HepG2 (cell line): Measurements from ENCODE around the gene TTLL1. TPM values are rescaled to one million over a fixed set of nuclear protein-coding genes. Genes with fewer than 3 reads are reported as not detected.

Source experiments
- CSRNP2 ChIP-seq: sonication (generic); formaldehyde crosslinking; conservative IDR thresholded peaks from 2 replicates; pipeline ENCODE4 v1.8.0; 2022; ENCODE audit warnings: low read depth, missing genetic modification reagents
- CTCF ChIP-seq: sonication (generic); formaldehyde crosslinking; IDR thresholded peaks from 2 replicates; pipeline ENCODE4 v1.5.0; 2020; ENCODE audit warnings: mild to moderate bottlenecking, missing genetic modification reagents, moderate library complexity
- FOXM1 ChIP-seq: sonication (generic); formaldehyde crosslinking; IDR thresholded peaks from 2 replicates; pipeline ENCODE4 v1.5.0; 2020; ENCODE audit warnings: missing genetic modification reagents
- GATAD1 ChIP-seq: IDR thresholded peaks from 2 replicates; pipeline ENCODE4 v1.6.1; 2016; ENCODE audit warnings: missing genetic modification reagents, missing compliant biosample characterization
- MEIS1 ChIP-seq: sonication (generic); formaldehyde crosslinking; IDR thresholded peaks from 2 replicates; pipeline ENCODE4 v1.9.0; 2021; ENCODE audit warnings: mild to moderate bottlenecking, missing genetic modification reagents, moderate library complexity, borderline replicate concordance
- PHF20 ChIP-seq: sonication (generic); formaldehyde crosslinking; IDR thresholded peaks from 2 replicates; pipeline ENCODE4 v1.5.0; 2020; ENCODE audit warnings: mild to moderate bottlenecking, missing genetic modification reagents
- PHF8 ChIP-seq: sonication (generic); formaldehyde crosslinking; IDR thresholded peaks from 2 replicates; pipeline ENCODE4 v1.5.0; 2020; ENCODE audit warnings: missing genetic modification reagents
- RELA ChIP-seq: sonication (generic); formaldehyde crosslinking; IDR thresholded peaks from 2 replicates; pipeline ENCODE4 v1.4.0; 2020; ENCODE audit warnings: missing genetic modification reagents
- REPIN1 ChIP-seq: sonication (generic); formaldehyde crosslinking; IDR thresholded peaks from 2 replicates; pipeline ENCODE4 v1.8.0; 2022; ENCODE audit warnings: missing genetic modification reagents, low read depth, mild to moderate bottlenecking, borderline replicate concordance
- RNF2 ChIP-seq: fragments of 450-650 bp; conservative IDR thresholded peaks from 2 replicates; pipeline ENCODE4 v1.6.1; 2016; ENCODE audit warnings: low read depth
- SAP130 ChIP-seq: IDR thresholded peaks from 2 replicates; pipeline ENCODE4 v1.6.1; 2016; ENCODE audit warnings: low read depth
- SCMH1 ChIP-seq: sonication (generic); formaldehyde crosslinking; IDR thresholded peaks from 2 replicates; pipeline ENCODE4 v1.9.0; 2021; ENCODE audit warnings: missing genetic modification reagents, mild to moderate bottlenecking, borderline replicate concordance
- SIN3A ChIP-seq: IDR thresholded peaks from 2 replicates; pipeline ENCODE4 v1.6.1; 2011; ENCODE audit warnings: low read depth, mild to moderate bottlenecking, control low read depth, low read length, borderline replicate concordance
- SRSF1 ChIP-seq: fragments of 200-400 bp; formaldehyde crosslinking; optimal IDR thresholded peaks from 2 replicates; pipeline ENCODE3; 2017; ENCODE audit warnings: mild to moderate bottlenecking, low read depth, low read length, moderate library complexity
- TARDBP ChIP-seq: sonication (generic); formaldehyde crosslinking; IDR thresholded peaks from 2 replicates; pipeline ENCODE4 v1.8.0; 2022; ENCODE audit warnings: mild to moderate bottlenecking, missing genetic modification reagents
- TMF1 ChIP-seq: sonication (generic); formaldehyde crosslinking; IDR thresholded peaks from 2 replicates; pipeline ENCODE4 v1.8.1; 2022; ENCODE audit warnings: low read depth, missing genetic modification reagents
- U2AF1 ChIP-seq: fragments of 200-400 bp; formaldehyde crosslinking; optimal IDR thresholded peaks from 2 replicates; pipeline ENCODE3; 2017; ENCODE audit warnings: mild to moderate bottlenecking, low read depth, low read length
- UBTF ChIP-seq: sonication (generic); formaldehyde crosslinking; IDR thresholded peaks from 2 replicates; pipeline ENCODE4 v1.4.0; 2020; ENCODE audit warnings: mild to moderate bottlenecking, missing genetic modification reagents
- YY1 ChIP-seq: IDR thresholded peaks from 2 replicates; pipeline ENCODE4 v1.6.1; 2011; ENCODE audit warnings: low read length, low read depth, moderate library complexity, mild to moderate bottlenecking; ENCODE audit not compliant: insufficient read depth, insufficient replicate concordance
- ZFYVE20 ChIP-seq: sonication (generic); formaldehyde crosslinking; IDR thresholded peaks from 2 replicates; pipeline ENCODE4 v1.8.0; 2023; ENCODE audit warnings: low read depth, mild to moderate bottlenecking, moderate library complexity, missing genetic modification reagents, borderline replicate concordance
- ZNF770 ChIP-seq: sonication (generic); formaldehyde crosslinking; IDR thresholded peaks from 2 replicates; pipeline ENCODE4 v1.5.0; 2020; ENCODE audit warnings: mild to moderate bottlenecking, missing genetic modification reagents
- ZSCAN31 ChIP-seq: sonication (generic); formaldehyde crosslinking; IDR thresholded peaks from 2 replicates; pipeline ENCODE4 v1.5.0; 2020; ENCODE audit warnings: low read depth, mild to moderate bottlenecking, missing genetic modification reagents
- polyA plus RNA-seq, 8 experiments: library from polyadenylated mRNA; depleted of rRNA in 3 of 8; stranded (reverse) in 7 of 8; unstranded in 1 of 8; fragments of >200 nt; fragmentation: Illumina TruSeq in 4 of 8; extraction: Trizol in 4 of 8; gene quantifications; 2 replicates each; pipeline versions ENCODE4 v1.2.1 to v1.2.3, GENCODE V29; 2011 to 2016; ENCODE audit warnings: low read depth in 4 of 8, missing spikeins in 1 of 8, mixed read lengths in 1 of 8; ENCODE audit not compliant: insufficient read depth in 1 of 8
- total RNA-seq, 5 experiments: library from RNA; depleted of rRNA; stranded (reverse); fragments of >200 nt; fragmentation: Illumina TruSeq; extraction: Trizol; gene quantifications; 2 replicates each; pipeline ENCODE4 v1.2.3, GENCODE V29; 2016; ENCODE audit warnings: low read depth in 1 of 5

The TTLL1 gene
- total and polyA plus RNA-seq, 2 of the 13 experiments (the other 11 are each of a cell fraction or from before 2014, with no cell fraction given) = 1.6 to 5.3 TPM

- TF ChIP-seq CTCF (CRISPR knock-in tag) = peak; percentile 18; the same call in 1 of the 2 replicates
- peak; percentile 99 for TF ChIP-seq SAP130 (CRISPR knock-in tag)
- TF ChIP-seq SIN3A = peak; percentile 93; the same call in 1 of the 2 replicates
- TF ChIP-seq ZNF770 (CRISPR knock-in tag) = peak; percentile 63
- TF ChIP-seq U2AF1 = no peak
- no peak for TF ChIP-seq ZFYVE20 (CRISPR knock-in tag)
- TF ChIP-seq YY1 = peak; percentile 74
- TF ChIP-seq GATAD1 (CRISPR knock-in tag) = peak; percentile 83
- TF ChIP-seq CSRNP2 (CRISPR knock-in tag) = no peak
- no peak for TF ChIP-seq RELA
- no peak for TF ChIP-seq MEIS1
- TF ChIP-seq PHF20 (CRISPR knock-in tag) = peak; percentile 89
- no peak for TF ChIP-seq SCMH1 (CRISPR knock-in tag)
- TF ChIP-seq RNF2 = no peak; the same call in 1 of the 2 replicates
- no peak for TF ChIP-seq FOXM1 (CRISPR knock-in tag)
- no peak for TF ChIP-seq SRSF1
- peak; percentile 38; the same call in 1 of the 2 replicates for TF ChIP-seq ZSCAN31 (CRISPR knock-in tag)
- peak; percentile 75 for TF ChIP-seq PHF8
- 0 out of 2 replicates have a peak, but pooled peaks have one; percentile 49 for TF ChIP-seq TMF1
- peak; percentile 58; the same call in 1 of the 2 replicates for TF ChIP-seq UBTF (CRISPR knock-in tag)
- TF ChIP-seq TARDBP = peak; percentile 75
- TF ChIP-seq REPIN1 (CRISPR knock-in tag) = peak; percentile 21; the same call in 1 of the 2 replicates
These were observed at the start of gene TTLL1 (continued) for GRCh38 chr22:43088984-43089717.
